ENCODE results near the gene NPLOC4. TPM values are rescaled to one million over a fixed set of nuclear protein-coding genes. Genes with fewer than 3 reads are reported as not detected.

Gene NPLOC4
- total and polyA plus RNA-seq, 2 of the 13 experiments (the other 11 are each of a cell fraction or from before 2014, with no cell fraction given) = 57.0 to 97.0 TPM

DNA sequence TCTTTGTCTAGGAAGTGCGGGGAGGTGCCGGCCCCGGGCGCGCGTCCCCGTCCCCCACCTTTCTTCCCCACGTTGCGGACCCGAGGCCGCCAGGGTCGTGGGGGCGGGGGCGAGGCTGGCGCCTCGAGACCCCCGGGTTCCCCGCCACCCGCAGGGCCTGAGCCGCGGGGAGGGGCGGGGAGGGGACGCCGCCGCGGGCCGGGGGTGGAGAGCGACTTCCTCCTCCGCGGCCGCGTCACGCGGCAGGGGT lies 122.5 kb downstream of the NPLOC4 start (continued):
- TF ChIP-seq PRDM10 (CRISPR knock-in tag; IDR thresholded peaks at IDR 0.05; ENCODE audit: low read depth) = 0 out of 2 replicates have a peak, but pooled peaks have one; percentile 6
- 0 out of 2 replicates have a peak, but pooled peaks have one; percentile 0 for TF ChIP-seq PHF20 (CRISPR knock-in tag; IDR thresholded peaks at IDR 0.05)
- TF ChIP-seq ZNF782 (CRISPR knock-in tag; IDR thresholded peaks at IDR 0.05; ENCODE audit: borderline replicate concordance) = no peak
- no peak for TF ChIP-seq ZNF383 (CRISPR knock-in tag; IDR thresholded peaks at IDR 0.05; ENCODE audit: borderline replicate concordance)
- TF ChIP-seq, protein P1, sequence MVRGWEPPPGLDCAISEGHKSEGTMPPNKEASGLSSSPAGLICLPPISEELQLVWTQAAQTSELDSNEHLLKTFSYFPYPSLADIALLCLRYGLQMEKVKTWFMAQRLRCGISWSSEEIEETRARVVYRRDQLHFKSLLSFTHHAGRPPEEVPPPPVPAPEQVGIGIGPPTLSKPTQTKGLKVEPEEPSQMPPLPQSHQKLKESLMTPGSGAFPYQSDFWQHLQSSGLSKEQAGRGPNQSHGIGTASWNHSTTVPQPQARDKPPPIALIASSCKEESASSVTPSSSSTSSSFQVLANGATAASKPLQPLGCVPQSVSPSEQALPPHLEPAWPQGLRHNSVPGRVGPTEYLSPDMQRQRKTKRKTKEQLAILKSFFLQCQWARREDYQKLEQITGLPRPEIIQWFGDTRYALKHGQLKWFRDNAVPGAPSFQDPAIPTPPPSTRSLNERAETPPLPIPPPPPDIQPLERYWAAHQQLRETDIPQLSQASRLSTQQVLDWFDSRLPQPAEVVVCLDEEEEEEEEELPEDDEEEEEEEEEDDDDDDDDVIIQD (CRISPR knock-in tag; IDR thresholded peaks at IDR 0.05; ENCODE audit: low read depth) = 0 out of 2 replicates have a peak, but pooled peaks have one; percentile 12
- TF ChIP-seq ZSCAN30 (CRISPR knock-in tag; IDR thresholded peaks at IDR 0.05) = no peak
- no peak for TF ChIP-seq ZBTB3 (CRISPR knock-in tag; IDR thresholded peaks at IDR 0.05; ENCODE audit: borderline replicate concordance, low read depth)
- TF ChIP-seq, protein P2, sequence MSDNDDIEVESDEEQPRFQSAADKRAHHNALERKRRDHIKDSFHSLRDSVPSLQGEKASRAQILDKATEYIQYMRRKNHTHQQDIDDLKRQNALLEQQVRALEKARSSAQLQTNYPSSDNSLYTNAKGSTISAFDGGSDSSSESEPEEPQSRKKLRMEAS (IDR thresholded peaks at IDR 0.05) = peak; percentile 65
- TF ChIP-seq DMTF1 (CRISPR knock-in tag; IDR thresholded peaks at IDR 0.05) = no peak
- TF ChIP-seq, protein P3, sequence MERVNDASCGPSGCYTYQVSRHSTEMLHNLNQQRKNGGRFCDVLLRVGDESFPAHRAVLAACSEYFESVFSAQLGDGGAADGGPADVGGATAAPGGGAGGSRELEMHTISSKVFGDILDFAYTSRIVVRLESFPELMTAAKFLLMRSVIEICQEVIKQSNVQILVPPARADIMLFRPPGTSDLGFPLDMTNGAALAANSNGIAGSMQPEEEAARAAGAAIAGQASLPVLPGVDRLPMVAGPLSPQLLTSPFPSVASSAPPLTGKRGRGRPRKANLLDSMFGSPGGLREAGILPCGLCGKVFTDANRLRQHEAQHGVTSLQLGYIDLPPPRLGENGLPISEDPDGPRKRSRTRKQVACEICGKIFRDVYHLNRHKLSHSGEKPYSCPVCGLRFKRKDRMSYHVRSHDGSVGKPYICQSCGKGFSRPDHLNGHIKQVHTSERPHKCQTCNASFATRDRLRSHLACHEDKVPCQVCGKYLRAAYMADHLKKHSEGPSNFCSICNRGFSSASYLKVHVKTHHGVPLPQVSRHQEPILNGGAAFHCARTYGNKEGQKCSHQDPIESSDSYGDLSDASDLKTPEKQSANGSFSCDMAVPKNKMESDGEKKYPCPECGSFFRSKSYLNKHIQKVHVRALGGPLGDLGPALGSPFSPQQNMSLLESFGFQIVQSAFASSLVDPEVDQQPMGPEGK (CRISPR knock-in tag; IDR thresholded peaks at IDR 0.05) = no peak
- TF ChIP-seq, protein P4, sequence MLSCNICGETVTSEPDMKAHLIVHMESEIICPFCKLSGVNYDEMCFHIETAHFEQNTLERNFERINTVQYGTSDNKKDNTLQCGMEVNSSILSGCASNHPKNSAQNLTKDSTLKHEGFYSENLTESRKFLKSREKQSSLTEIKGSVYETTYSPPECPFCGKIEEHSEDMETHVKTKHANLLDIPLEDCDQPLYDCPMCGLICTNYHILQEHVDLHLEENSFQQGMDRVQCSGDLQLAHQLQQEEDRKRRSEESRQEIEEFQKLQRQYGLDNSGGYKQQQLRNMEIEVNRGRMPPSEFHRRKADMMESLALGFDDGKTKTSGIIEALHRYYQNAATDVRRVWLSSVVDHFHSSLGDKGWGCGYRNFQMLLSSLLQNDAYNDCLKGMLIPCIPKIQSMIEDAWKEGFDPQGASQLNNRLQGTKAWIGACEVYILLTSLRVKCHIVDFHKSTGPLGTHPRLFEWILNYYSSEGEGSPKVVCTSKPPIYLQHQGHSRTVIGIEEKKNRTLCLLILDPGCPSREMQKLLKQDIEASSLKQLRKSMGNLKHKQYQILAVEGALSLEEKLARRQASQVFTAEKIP (CRISPR knock-in tag; IDR thresholded peaks at IDR 0.05; ENCODE audit: borderline replicate concordance) = no peak
- 0 out of 2 replicates have a peak, but pooled peaks have one; percentile 23 for TF ChIP-seq CBFB (CRISPR knock-in tag; IDR thresholded peaks at IDR 0.05)
- no peak for TF ChIP-seq MBNL3 (CRISPR knock-in tag; conservative IDR thresholded peaks at IDR 0.05)
- no peak for TF ChIP-seq CEBPG (CRISPR knock-in tag; IDR thresholded peaks at IDR 0.05)
- 0 out of 4 replicates have a peak, but pooled peaks of 1 of the 2 experiments have one; percentile 30 for TF ChIP-seq ATF4 (CRISPR knock-in tag; IDR thresholded peaks at IDR 0.05)

Measured in HepG2 (cell line).